Tibial nerve (tissue), 4 donors: ENCODE measurements around the gene KRT2. TPM values are rescaled to one million over a fixed set of nuclear protein-coding genes. Genes with fewer than 3 reads are reported as not detected.

Experiments
- DNase-seq, 2 donors: peaks; one replicate each; pipeline ENCODE4 v3.0.0-alpha.2; 2019; ENCODE audit warnings: low spot score in 2 of 2
- H3K27ac ChIP-seq, 4 donors: fragments of 200-600 bp; sonication (generic) in 3 of 4; one replicate each; pipeline ENCODE4 v1.5.1; 2017 to 2019; ENCODE audit warnings: mild to moderate bottlenecking in 1 of 4
- H3K27me3 ChIP-seq, 2 donors: fragments of 200-600 bp; sonication (generic) in 1 of 2; one replicate each; pipeline versions ENCODE4 v1.5.1 to v1.6.0; 2017 to 2019
- H3K36me3 ChIP-seq, 3 donors: fragments of 200-600 bp; sonication (generic); one replicate each; pipeline ENCODE4 v1.5.1; 2018 to 2019
- H3K4me1 ChIP-seq, 4 donors: fragments of 200-600 bp; sonication (generic) in 3 of 4; one replicate each; pipeline ENCODE4 v1.5.1; 2017 to 2019
- H3K4me3 ChIP-seq, 4 donors: fragments of 200-600 bp; sonication (generic) in 3 of 4; one replicate each; pipeline ENCODE4 v1.5.1; 2017 to 2019; ENCODE audit warnings: mild to moderate bottlenecking in 1 of 4, moderate library complexity in 1 of 4
- H3K9me3 ChIP-seq, 4 donors: fragments of 200-600 bp; sonication (generic) in 3 of 4; one replicate each; pipeline ENCODE4 v1.5.1; 2017 to 2019
- CTCF ChIP-seq, 5 experiments: fragments of 200-600 bp in 3 of 5; fragments of 450-650 bp in 2 of 5; sonication (generic) in 3 of 5; IDR thresholded peaks; one replicate each; pipeline ENCODE4 v1.5.1; 2016 to 2019; ENCODE audit warnings: antibody characterized with exemption in 5 of 5, mild to moderate bottlenecking in 3 of 5, moderate library complexity in 2 of 5
- EP300 ChIP-seq, 2 donors: sonication (generic); formaldehyde crosslinking; IDR thresholded peaks; one replicate each; pipeline ENCODE4 v1.6.1; 2017; ENCODE audit warnings: antibody characterized with exemption in 2 of 2, mild to moderate bottlenecking in 1 of 2
- POLR2A ChIP-seq, 2 donors: fragments of 450-650 bp; IDR thresholded peaks; one replicate each; pipeline ENCODE4 v1.6.1; 2017; ENCODE audit warnings: antibody characterized with exemption in 2 of 2, mild to moderate bottlenecking in 2 of 2, moderate library complexity in 2 of 2
- whole genome bisulfite sequencing, 2 donors: methylation state at CpG; one replicate each; pipeline ENCODE4 v1.1.5; 2018; 5-methylcytosine and 5-hydroxymethylcytosine counted together
- total RNA-seq, 4 donors: library from RNA; depleted of rRNA; stranded (reverse); fragments of >200 nt; gene quantifications; one replicate each; pipeline ENCODE4 v1.1.0, GENCODE V29; 2016

Gene KRT2
- total RNA-seq, 4 donors from 2014 or later, result not detected

- no peak overlapping the region for H3K27ac ChIP-seq
- H3K4me3 ChIP-seq, result no peak overlapping the region
These were observed 45.9 kb downstream of the KRT2 start for GRCh38 chr12:52606096-52606495.

DNA sequence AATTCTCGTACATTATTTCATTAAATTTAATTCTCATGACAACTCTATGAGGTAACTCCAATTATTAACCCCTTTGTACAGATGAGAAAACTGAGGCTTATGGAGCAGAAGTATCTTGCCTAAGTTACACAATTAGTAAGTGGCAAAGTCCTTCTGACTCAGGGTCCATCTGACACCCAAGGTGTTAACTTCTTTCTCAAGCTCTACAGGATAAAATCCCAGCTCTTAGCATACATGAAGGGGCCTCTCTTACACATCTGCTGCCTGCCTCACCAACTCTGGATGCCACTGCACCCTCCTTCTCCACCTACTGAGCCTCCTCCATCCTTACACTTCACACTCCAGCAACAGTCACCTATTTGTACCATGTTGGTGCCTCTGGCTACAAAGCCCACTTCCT, 46.5 kb downstream of the KRT2 start:
- no peak for DNase-seq
- Histone ChIP-seq H3K4me1 (peaks cover 0 to 5% (median 0%) of the 10 kb centered on the region in 4 donors), H3K4me3 (no peak overlapping the region), H3K27ac (no peak overlapping the region), H3K36me3 (no peaks in the 10 kb centered on the region), H3K9me3 (no peaks in the 10 kb centered on the region), H3K27me3 (peaks cover 0 to 38% of the 10 kb centered on the region in 2 donors)
- TF ChIP-seq POLR2A (IDR thresholded peaks at IDR 0.05), result no peak
- TF ChIP-seq CTCF (IDR thresholded peaks at IDR 0.05), result no peak
- TF ChIP-seq EP300 (IDR thresholded peaks at IDR 0.05), result no peak
- WGBS, 2 donors, result 70 to 89% methylated on average over 1 of the region's 1 CpG

More at GRCh38 chr12:52606096-52606495, 45.9 kb downstream of the KRT2 start:
- DNase-seq, result no peak
- no peak for TF ChIP-seq POLR2A (IDR thresholded peaks at IDR 0.05)
- Histone ChIP-seq H3K36me3 (no peaks in the 10 kb centered on the region), H3K9me3 (no peaks in the 10 kb centered on the region), H3K4me1 (peaks cover 0 to 3% (median 0%) of the 10 kb centered on the region in 4 donors), H3K27me3 (peaks cover 0 to 37% of the 10 kb centered on the region in 2 donors)
- WGBS, 2 donors, result 48 to 63% methylated on average over 3 of the region's 3 CpGs

GRCh38 chr12:52604859-52605258, 47.2 kb downstream of the KRT2 start:
- Histone ChIP-seq H3K27me3 (peaks cover 0 to 38% of the 10 kb centered on the region in 2 donors), H3K4me3 (no peak overlapping the region), H3K9me3 (no peaks in the 10 kb centered on the region), H3K36me3 (no peaks in the 10 kb centered on the region), H3K27ac (no peak overlapping the region), H3K4me1 (peaks cover 0 to 5% (median 0%) of the 10 kb centered on the region in 4 donors)
- no peak for DNase-seq
- TF ChIP-seq POLR2A (IDR thresholded peaks at IDR 0.05), result no peak
- TF ChIP-seq CTCF (IDR thresholded peaks at IDR 0.05), result no peak
- TF ChIP-seq EP300 (IDR thresholded peaks at IDR 0.05), result no peak

- no peak for DNase-seq
- Histone ChIP-seq H3K27ac (no peak overlapping the region), H3K4me1 (peaks cover 0 to 5% (median 0%) of the 10 kb centered on the region in 4 donors), H3K36me3 (no peaks in the 10 kb centered on the region), H3K9me3 (no peaks in the 10 kb centered on the region), H3K4me3 (no peak overlapping the region), H3K27me3 (peaks cover 0 to 36% of the 10 kb centered on the region in 2 donors)
- 61 to 71% methylated on average over 2 of the region's 2 CpGs for WGBS, 2 donors
- TF ChIP-seq EP300 (IDR thresholded peaks at IDR 0.05) (no peak), CTCF (IDR thresholded peaks at IDR 0.05) (no peak), POLR2A (IDR thresholded peaks at IDR 0.05) (no peak)
These were observed 48.7 kb downstream of the KRT2 start for GRCh38 chr12:52603314-52603713.

DNA sequence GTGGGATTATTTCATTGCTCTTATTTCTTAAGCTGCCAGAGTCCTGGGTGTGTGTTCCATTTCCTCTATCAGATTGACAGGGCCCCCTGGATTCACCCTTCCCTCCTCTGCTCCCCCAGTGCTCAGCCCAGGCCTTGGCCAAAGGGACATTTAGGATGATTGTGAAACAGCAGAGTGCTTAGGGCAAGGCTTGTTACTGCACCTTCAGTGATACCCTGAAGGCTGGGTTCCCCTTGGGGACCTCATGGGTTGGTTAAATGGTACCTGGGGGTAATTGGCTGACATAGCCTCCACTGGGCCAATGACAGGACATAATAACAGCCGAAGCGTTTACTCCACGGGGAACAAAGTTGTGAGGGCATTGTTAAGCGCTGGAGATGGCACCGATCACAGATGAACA, 49.5 kb downstream of the KRT2 start:
- Histone ChIP-seq H3K4me3 (no peak overlapping the region), H3K36me3 (no peaks in the 10 kb centered on the region), H3K4me1 (peaks cover 0 to 5% (median 0%) of the 10 kb centered on the region in 4 donors), H3K27me3 (peaks cover 0 to 33% of the 10 kb centered on the region in 2 donors), H3K9me3 (no peaks in the 10 kb centered on the region), H3K27ac (no peak overlapping the region)
- WGBS, 2 donors, result 84 to 88% methylated on average over 5 of the region's 5 CpGs
- DNase-seq, result no peak
- no peak for TF ChIP-seq POLR2A (IDR thresholded peaks at IDR 0.05)
- TF ChIP-seq EP300 (IDR thresholded peaks at IDR 0.05), result no peak
- TF ChIP-seq CTCF (IDR thresholded peaks at IDR 0.05), result no peak

DNA sequence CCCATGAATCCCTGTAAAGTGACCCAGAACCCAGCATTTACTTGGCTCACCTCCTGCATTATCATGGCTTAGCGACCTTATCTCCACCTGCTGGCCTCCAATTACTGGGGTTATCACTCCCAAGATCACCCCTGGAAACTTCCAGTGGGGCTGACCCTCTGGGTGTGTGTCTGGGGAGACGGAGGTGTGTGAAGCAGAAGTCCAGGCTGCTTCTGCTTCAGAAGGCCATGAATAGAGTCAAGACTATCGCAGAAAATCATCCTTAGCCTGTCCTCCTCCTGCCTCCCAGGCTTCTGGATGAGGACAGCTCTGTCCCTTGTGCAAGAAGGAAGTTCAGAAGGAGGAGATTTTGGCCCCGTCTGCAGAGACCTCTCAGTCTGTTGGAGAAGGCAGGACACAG, 50.3 kb downstream of the KRT2 start:
- no peak for TF ChIP-seq POLR2A (IDR thresholded peaks at IDR 0.05)
- no peak for TF ChIP-seq EP300 (IDR thresholded peaks at IDR 0.05)
- no peak for TF ChIP-seq CTCF (IDR thresholded peaks at IDR 0.05)
- no peak overlapping the region for H3K27ac ChIP-seq
- peaks cover 0 to 5% (median 0%) of the 10 kb centered on the region in 4 donors for H3K4me1 ChIP-seq
- H3K36me3 ChIP-seq, result no peaks in the 10 kb centered on the region
- H3K9me3 ChIP-seq, result no peaks in the 10 kb centered on the region
- DNase-seq, result no peak
- H3K27me3 ChIP-seq, result peaks cover 0 to 37% of the 10 kb centered on the region in 2 donors
- H3K4me3 ChIP-seq, result no peak overlapping the region
- 65 to 67% methylated on average over 4 of the region's 4 CpGs for WGBS, 2 donors
